Esophagus squamous epithelium (tissue), 5 donors: ENCODE data around the gene RRBP1. TPM values are rescaled to one million over a fixed set of nuclear protein-coding genes. Genes with fewer than 3 reads are reported as not detected.

Source experiments
- DNase-seq: peaks from one replicate; lab custom pipeline; 2025; lab: John Stamatoyannopoulos, UW
- H3K27ac ChIP-seq, 4 donors: fragments of 200-600 bp; sonication (generic); one replicate each; pipeline ENCODE4 v1.5.1; 2016 to 2019; ENCODE audit warnings: mild to moderate bottlenecking in 1 of 4
- H3K27me3 ChIP-seq, 4 donors: fragments of 200-600 bp; sonication (generic); 1 replicate in 3 of 4; 2 replicates in 1 of 4; pipeline versions ENCODE4 v1.5.1 to v1.6.0; 2017 to 2021; ENCODE audit warnings: antibody characterized with exemption in 1 of 4
- H3K36me3 ChIP-seq, 3 donors: fragments of 200-600 bp; sonication (generic); one replicate each; pipeline ENCODE4 v1.5.1; 2016 to 2019
- H3K4me1 ChIP-seq, 3 donors: fragments of 200-600 bp; sonication (generic); one replicate each; pipeline ENCODE4 v1.5.1; 2017 to 2019
- H3K4me3 ChIP-seq, 4 donors: fragments of 200-600 bp; sonication (generic); 1 replicate in 3 of 4; 2 replicates in 1 of 4; pipeline ENCODE4 v1.5.1; 2016 to 2019; ENCODE audit warnings: mild to moderate bottlenecking in 2 of 4, moderate library complexity in 1 of 4
- H3K9me3 ChIP-seq, 3 donors: fragments of 200-600 bp; sonication (generic); one replicate each; pipeline ENCODE4 v1.5.1; 2016 to 2019
- CTCF ChIP-seq, 6 experiments: fragments of 450-650 bp in 4 of 6; fragments of 200-600 bp in 2 of 6; sonication (generic) in 2 of 6; IDR thresholded peaks; one replicate each; pipeline ENCODE4 v1.5.1; 2016 to 2019; ENCODE audit warnings: antibody characterized with exemption in 6 of 6, mild to moderate bottlenecking in 4 of 6, moderate library complexity in 4 of 6
- POLR2A ChIP-seq, 4 donors: fragments of 450-650 bp; IDR thresholded peaks; one replicate each; pipeline ENCODE4 v1.6.1; 2017; ENCODE audit warnings: antibody characterized with exemption in 4 of 4, mild to moderate bottlenecking in 4 of 4, moderate library complexity in 3 of 4
- WGBS, 2 donors: methylation state at CpG; one replicate each; pipeline ENCODE4 v1.1.5; 2018; 5-methylcytosine and 5-hydroxymethylcytosine counted together
- intact Hi-C: fragments of 100-400 bp; cut with DNase I; formaldehyde crosslinking; loops from one replicate; pipeline ENCODE4 v1.15.0; 2022
- total RNA-seq, 4 donors: library from RNA; depleted of rRNA; stranded (reverse); fragments of >200 nt; gene quantifications; one replicate each; pipeline ENCODE4 v1.1.0, GENCODE V29; 2016
- donor health status: DM: yes; HTN: yes; CAD: no.

The RRBP1 gene
- total RNA-seq, 4 donors from 2014 or later: 61.4 to 128 (median 72.7) TPM

GRCh38 chr20:17648315-17648646 is 33.8 kb downstream of the RRBP1 start:
- H3K9me3 ChIP-seq: no peaks in the 10 kb centered on the region
- intact Hi-C loops: no loop called here
- TF ChIP-seq POLR2A (IDR thresholded peaks at IDR 0.05): no peak
- TF ChIP-seq CTCF (IDR thresholded peaks at IDR 0.05): no peak
- 59 to 79% methylated on average over 8 to 9 of the region's 10 CpGs for WGBS, 2 donors
- no peaks in the 10 kb centered on the region for H3K27me3 ChIP-seq
- no peak for DNase-seq
- no peak overlapping the region for H3K4me3 ChIP-seq
- peaks cover 4 to 93% (median 20%) of the 10 kb centered on the region in 3 donors for H3K4me1 ChIP-seq
- peaks cover 0 to 14% (median 0%) of the 10 kb centered on the region in 3 donors for H3K36me3 ChIP-seq
- peak overlapping the region in 1 of 4 donors; percentile 18 for H3K27ac ChIP-seq

DNA sequence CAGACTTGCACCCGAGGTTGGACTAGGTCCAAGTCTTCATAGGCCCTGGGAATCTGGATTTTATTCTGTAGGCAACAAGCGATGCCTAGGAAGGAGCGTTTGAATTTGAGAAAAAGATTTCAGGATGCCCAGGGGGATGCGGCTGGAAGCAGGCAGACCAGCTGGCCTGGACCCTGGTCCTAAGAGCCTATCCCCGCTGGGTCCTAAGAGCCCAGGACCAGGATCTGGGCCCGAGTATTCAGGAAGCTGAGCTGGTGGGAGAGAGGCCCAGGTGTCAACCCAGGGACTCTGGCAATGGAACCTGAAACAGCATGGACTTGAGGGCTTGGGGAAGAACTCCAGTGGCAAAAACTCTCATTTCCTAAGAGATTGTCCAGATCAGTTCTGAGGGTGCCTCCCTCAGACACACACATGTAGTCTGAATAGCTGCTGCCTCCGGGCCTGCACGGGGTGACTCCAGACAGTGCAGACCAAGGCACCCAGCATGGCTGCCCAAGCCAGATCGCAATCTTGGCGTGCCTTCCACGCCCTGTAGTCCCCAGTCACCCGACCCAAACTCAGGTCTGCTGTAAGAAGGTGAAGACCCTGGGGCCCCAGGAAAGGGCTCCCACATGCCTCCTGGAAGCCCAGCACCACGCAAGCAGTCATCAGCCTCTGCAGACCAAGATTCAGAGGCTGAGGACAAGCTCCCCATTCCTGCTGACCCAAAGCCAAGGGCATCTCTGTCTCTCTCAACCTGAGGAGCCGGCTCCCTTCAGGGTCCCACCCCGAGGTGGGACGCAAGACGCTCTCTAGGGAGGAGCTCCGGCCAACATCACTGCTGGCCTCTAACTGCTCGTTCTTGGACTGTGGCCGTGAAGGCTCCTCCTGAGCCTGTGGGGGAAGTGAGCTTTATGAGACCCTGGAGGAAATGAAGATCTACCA is 34.4 kb downstream of the RRBP1 start:
- no peak for DNase-seq
- H3K4me1 ChIP-seq: peaks cover 4 to 94% (median 20%) of the 10 kb centered on the region in 3 donors
- peaks cover 0 to 13% (median under 1%) of the 10 kb centered on the region in 3 donors for H3K36me3 ChIP-seq
- no peaks in the 10 kb centered on the region for H3K9me3 ChIP-seq
- H3K27ac ChIP-seq: peak overlapping the region in 1 of 4 donors; percentile 18
- TF ChIP-seq POLR2A (IDR thresholded peaks at IDR 0.05) (no peak), CTCF (IDR thresholded peaks at IDR 0.05) (no peak)
- WGBS, 2 donors: 84% methylated on average over 8 to 14 of the region's 20 CpGs
- intact Hi-C loops: no loop called here
- no peak overlapping the region for H3K4me3 ChIP-seq
- no peaks in the 10 kb centered on the region for H3K27me3 ChIP-seq

- peaks cover 3 to 87% (median 17%) of the 10 kb centered on the region in 3 donors for H3K4me1 ChIP-seq
- no peak for DNase-seq
These were observed 35.1 kb downstream of the RRBP1 start for GRCh38 chr20:17646961-17647301.

GRCh38 chr20:17646209-17646960 is 35.7 kb downstream of the RRBP1 start:
- no peak for DNase-seq

More at GRCh38 chr20:17646961-17647301, 35.1 kb downstream of the RRBP1 start:
- intact Hi-C loops: no loop called here
- 67 to 100% methylated on average over 1 of the region's 5 CpGs for WGBS, 2 donors
- Histone ChIP-seq H3K27ac (no peak overlapping the region), H3K27me3 (no peaks in the 10 kb centered on the region), H3K4me3 (no peak overlapping the region), H3K9me3 (no peaks in the 10 kb centered on the region), H3K36me3 (peaks cover 0 to 18% (median 7%) of the 10 kb centered on the region in 3 donors)
- TF ChIP-seq CTCF (IDR thresholded peaks at IDR 0.05) (no peak), POLR2A (IDR thresholded peaks at IDR 0.05) (no peak)

More at GRCh38 chr20:17646209-17646960, 35.7 kb downstream of the RRBP1 start:
- Histone ChIP-seq H3K36me3 (peaks cover 0 to 24% (median 12%) of the 10 kb centered on the region in 3 donors), H3K4me3 (no peak overlapping the region), H3K27me3 (no peaks in the 10 kb centered on the region), H3K4me1 (peaks cover 0 to 82% (median 12%) of the 10 kb centered on the region in 3 donors), H3K9me3 (no peaks in the 10 kb centered on the region), H3K27ac (peak overlapping the region in 1 of 4 donors; percentile 30)
- 66 to 76% methylated on average over 7 to 12 of the region's 14 CpGs for WGBS, 2 donors
- TF ChIP-seq POLR2A (IDR thresholded peaks at IDR 0.05) (no peak), CTCF (IDR thresholded peaks at IDR 0.05) (no peak)
- intact Hi-C loops: no loop called here
